Measurements from ENCODE around the gene TLX2. TPM values are rescaled to one million over a fixed set of nuclear protein-coding genes. Genes with fewer than 3 reads are reported as not detected.

TLX2 gene
- total and polyA plus RNA-seq, 2 of the 13 experiments (the other 11 are each of a cell fraction or from before 2014, with no cell fraction given), result 0.05 to 0.20 TPM

DNA sequence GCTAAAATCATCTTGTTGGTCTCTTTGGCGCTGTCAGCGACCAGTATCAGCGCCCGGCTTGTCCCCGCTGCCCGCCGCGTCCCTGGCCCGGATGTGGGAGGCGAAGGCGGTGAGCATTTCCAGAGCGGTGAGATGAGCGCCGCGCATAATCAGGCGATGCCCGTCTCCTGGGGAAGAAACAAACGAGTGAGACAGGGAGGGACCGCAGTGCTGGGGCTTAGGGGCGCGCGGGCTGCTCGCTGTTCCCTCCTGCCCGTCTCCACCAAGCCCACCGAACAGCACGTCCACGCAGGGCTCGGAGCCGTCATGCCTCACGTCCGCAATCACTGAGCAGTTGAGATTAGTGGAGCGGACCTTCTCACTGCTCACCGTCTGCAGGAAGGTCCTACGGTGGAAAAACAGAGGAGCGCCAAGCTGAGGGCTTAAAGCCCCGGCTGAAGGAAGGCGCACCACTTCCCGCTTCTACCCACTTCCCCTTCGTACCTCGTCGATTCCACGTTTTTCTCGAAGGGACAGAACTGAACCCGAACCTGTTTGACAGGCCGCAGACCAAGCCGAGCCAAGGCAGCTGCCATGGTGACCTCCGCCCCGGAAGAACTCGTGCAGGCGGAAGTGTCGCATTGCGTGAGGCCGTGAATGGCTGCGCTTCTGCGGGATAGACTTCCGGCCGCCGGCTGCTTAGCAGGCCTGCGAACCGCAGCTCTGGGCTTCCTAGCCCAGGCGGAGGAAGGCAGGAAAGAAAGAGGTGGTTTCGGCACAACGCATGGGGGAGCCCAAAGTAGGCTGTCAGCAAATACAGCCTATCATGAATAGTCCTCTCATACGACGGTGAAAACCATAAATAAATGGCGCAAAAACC is 41.9 kb upstream of the TLX2 start, which contains the start of gene MRPL53 (continued):
- TF ChIP-seq, protein P1, sequence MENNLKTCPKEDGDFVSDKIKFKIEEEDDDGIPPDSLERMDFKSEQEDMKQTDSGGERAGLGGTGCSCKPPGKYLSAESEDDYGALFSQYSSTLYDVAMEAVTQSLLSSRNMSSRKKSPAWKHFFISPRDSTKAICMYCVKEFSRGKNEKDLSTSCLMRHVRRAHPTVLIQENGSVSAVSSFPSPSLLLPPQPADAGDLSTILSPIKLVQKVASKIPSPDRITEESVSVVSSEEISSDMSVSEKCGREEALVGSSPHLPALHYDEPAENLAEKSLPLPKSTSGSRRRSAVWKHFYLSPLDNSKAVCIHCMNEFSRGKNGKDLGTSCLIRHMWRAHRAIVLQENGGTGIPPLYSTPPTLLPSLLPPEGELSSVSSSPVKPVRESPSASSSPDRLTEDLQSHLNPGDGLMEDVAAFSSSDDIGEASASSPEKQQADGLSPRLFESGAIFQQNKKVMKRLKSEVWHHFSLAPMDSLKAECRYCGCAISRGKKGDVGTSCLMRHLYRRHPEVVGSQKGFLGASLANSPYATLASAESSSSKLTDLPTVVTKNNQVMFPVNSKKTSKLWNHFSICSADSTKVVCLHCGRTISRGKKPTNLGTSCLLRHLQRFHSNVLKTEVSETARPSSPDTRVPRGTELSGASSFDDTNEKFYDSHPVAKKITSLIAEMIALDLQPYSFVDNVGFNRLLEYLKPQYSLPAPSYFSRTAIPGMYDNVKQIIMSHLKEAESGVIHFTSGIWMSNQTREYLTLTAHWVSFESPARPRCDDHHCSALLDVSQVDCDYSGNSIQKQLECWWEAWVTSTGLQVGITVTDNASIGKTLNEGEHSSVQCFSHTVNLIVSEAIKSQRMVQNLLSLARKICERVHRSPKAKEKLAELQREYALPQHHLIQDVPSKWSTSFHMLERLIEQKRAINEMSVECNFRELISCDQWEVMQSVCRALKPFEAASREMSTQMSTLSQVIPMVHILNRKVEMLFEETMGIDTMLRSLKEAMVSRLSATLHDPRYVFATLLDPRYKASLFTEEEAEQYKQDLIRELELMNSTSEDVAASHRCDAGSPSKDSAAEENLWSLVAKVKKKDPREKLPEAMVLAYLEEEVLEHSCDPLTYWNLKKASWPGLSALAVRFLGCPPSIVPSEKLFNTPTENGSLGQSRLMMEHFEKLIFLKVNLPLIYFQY (CRISPR knock-in tag; IDR thresholded peaks at IDR 0.05; ENCODE audit: borderline replicate concordance), result peak; percentile 88; the same call in 1 of the 2 replicates
- TF ChIP-seq ZNF430 (CRISPR knock-in tag; IDR thresholded peaks at IDR 0.05), result peak; percentile 74; the same call in 1 of the 2 replicates
- peak; percentile 98 for TF ChIP-seq THAP7 (CRISPR knock-in tag; IDR thresholded peaks at IDR 0.05)
- TF ChIP-seq, protein P2, sequence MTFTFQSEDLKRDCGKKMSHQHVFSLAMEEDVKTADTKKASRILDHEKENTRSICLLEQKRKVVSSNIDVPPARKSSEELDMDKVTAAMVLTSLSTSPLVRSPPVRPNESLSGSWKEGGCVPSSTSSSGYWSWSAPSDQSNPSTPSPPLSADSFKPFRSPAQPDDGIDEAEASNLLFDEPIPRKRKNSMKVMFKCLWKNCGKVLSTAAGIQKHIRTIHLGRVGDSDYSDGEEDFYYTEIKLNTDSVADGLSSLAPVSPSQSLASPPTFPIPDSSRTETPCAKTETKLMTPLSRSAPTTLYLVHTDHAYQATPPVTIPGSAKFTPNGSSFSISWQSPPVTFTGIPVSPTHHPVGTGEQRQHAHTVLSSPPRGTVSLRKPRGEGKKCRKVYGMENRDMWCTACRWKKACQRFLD (CRISPR knock-in tag; IDR thresholded peaks at IDR 0.05; ENCODE audit: borderline replicate concordance), result peak; percentile 88
- TF ChIP-seq PAWR (CRISPR knock-in tag; IDR thresholded peaks at IDR 0.05; ENCODE audit: borderline replicate concordance), result no peak
- no peak for TF ChIP-seq ZFP62 (CRISPR knock-in tag; IDR thresholded peaks at IDR 0.05)
- TF ChIP-seq HMGA1 (CRISPR knock-in tag; conservative IDR thresholded peaks at IDR 0.05), result no peak
- TF ChIP-seq, protein P3, sequence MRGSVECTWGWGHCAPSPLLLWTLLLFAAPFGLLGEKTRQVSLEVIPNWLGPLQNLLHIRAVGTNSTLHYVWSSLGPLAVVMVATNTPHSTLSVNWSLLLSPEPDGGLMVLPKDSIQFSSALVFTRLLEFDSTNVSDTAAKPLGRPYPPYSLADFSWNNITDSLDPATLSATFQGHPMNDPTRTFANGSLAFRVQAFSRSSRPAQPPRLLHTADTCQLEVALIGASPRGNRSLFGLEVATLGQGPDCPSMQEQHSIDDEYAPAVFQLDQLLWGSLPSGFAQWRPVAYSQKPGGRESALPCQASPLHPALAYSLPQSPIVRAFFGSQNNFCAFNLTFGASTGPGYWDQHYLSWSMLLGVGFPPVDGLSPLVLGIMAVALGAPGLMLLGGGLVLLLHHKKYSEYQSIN (CRISPR knock-in tag; IDR thresholded peaks at IDR 0.05; ENCODE audit: borderline replicate concordance), result no peak; the same call in 1 of the 2 replicates
- no peak for TF ChIP-seq FOXM1 (CRISPR knock-in tag; IDR thresholded peaks at IDR 0.05)
- peak; percentile 96 for TF ChIP-seq ZNF556 (CRISPR knock-in tag; IDR thresholded peaks at IDR 0.05; ENCODE audit: borderline replicate concordance)
- peak; percentile 68 for TF ChIP-seq MIXL1 (CRISPR knock-in tag; IDR thresholded peaks at IDR 0.05)
- peak; percentile 99 for TF ChIP-seq TARDBP (CRISPR knock-in tag; IDR thresholded peaks at IDR 0.05)
- TF ChIP-seq ZNF569 (CRISPR knock-in tag; IDR thresholded peaks at IDR 0.05; ENCODE audit: borderline replicate concordance), result no peak
- TF ChIP-seq ZFP90 (CRISPR knock-in tag; IDR thresholded peaks at IDR 0.05; ENCODE audit: borderline replicate concordance), result peak; percentile 95
- peak; percentile 37; the same call in 1 of the 2 replicates for TF ChIP-seq ZNF629 (CRISPR knock-in tag; conservative IDR thresholded peaks at IDR 0.05)
- TF ChIP-seq ZNF616 (CRISPR knock-in tag; IDR thresholded peaks at IDR 0.05; ENCODE audit: low read depth), result peak; percentile 91; the same call in 1 of the 2 replicates
- TF ChIP-seq, protein P4, sequence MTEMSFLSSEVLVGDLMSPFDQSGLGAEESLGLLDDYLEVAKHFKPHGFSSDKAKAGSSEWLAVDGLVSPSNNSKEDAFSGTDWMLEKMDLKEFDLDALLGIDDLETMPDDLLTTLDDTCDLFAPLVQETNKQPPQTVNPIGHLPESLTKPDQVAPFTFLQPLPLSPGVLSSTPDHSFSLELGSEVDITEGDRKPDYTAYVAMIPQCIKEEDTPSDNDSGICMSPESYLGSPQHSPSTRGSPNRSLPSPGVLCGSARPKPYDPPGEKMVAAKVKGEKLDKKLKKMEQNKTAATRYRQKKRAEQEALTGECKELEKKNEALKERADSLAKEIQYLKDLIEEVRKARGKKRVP (CRISPR knock-in tag; IDR thresholded peaks at IDR 0.05), result peak in 1 of 2 experiments; percentile 84; a peak in 2 of 4 replicates
- TF ChIP-seq, protein P5, sequence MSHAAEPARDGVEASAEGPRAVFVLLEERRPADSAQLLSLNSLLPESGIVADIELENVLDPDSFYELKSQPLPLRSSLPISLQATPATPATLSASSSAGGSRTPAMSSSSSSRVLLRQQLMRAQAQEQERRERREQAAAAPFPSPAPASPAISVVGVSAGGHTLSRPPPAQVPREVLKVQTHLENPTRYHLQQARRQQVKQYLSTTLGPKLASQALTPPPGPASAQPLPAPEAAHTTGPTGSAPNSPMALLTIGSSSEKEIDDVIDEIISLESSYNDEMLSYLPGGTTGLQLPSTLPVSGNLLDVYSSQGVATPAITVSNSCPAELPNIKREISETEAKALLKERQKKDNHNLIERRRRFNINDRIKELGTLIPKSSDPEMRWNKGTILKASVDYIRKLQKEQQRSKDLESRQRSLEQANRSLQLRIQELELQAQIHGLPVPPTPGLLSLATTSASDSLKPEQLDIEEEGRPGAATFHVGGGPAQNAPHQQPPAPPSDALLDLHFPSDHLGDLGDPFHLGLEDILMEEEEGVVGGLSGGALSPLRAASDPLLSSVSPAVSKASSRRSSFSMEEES (CRISPR knock-in tag; IDR thresholded peaks at IDR 0.05), result peak; percentile 77
- no peak; the same call in 1 of the 2 replicates for TF ChIP-seq ZNF263 (CRISPR knock-in tag; IDR thresholded peaks at IDR 0.05)

All from HepG2 (cell line).